Measurements from ENCODE around the gene DDX11.
"Not testable (repeated sequence)": the region's sequence is repeated elsewhere in the genome, so short reads cannot be mapped to it uniquely, and the experiment has no call there.

DDX11 gene

GRCh38 chr12:31073527-31074332 lies at the start of gene DDX11:
Gene DDX11 (plus strand): TSS chr12:31073860. CDS start chr12:31078394, 4,534 bp downstream.
- DNase-seq: peak; percentile 92 to 93

- no peak for DNase-seq
These were observed 47.5 kb upstream of the DDX11 start for GRCh38 chr12:31026202-31026601.

GRCh38 chr12:31027006-31027405 lies 46.7 kb upstream of the DDX11 start:
- not testable (repeated sequence) for DNase-seq

- DNase-seq: no peak
These were observed 44.2 kb upstream of the DDX11 start for GRCh38 chr12:31029468-31029867.

- no peak for DNase-seq
These were observed 43.6 kb upstream of the DDX11 start for GRCh38 chr12:31029916-31030562.

- no peak for DNase-seq
These were observed 41.7 kb upstream of the DDX11 start for GRCh38 chr12:31031951-31032335.

GRCh38 chr12:31033146-31033545 lies 40.5 kb upstream of the DDX11 start:
- DNase-seq: no peak

GRCh38 chr12:31033681-31034080 lies 40.0 kb upstream of the DDX11 start:
- no peak for DNase-seq

GRCh38 chr12:31034372-31034771 lies 39.3 kb upstream of the DDX11 start:
- DNase-seq: no peak

GRCh38 chr12:31035226-31035625 lies 38.4 kb upstream of the DDX11 start:
- DNase-seq: no peak

- no peak for DNase-seq
These were observed 37.5 kb upstream of the DDX11 start for GRCh38 chr12:31035967-31036665.

GRCh38 chr12:31037028-31037427 lies 36.6 kb upstream of the DDX11 start:
- DNase-seq: no peak

GRCh38 chr12:31037931-31038330 lies 35.7 kb upstream of the DDX11 start:
- no peak for DNase-seq

GRCh38 chr12:31041033-31041564 lies 32.6 kb upstream of the DDX11 start:
- no peak for DNase-seq

GRCh38 chr12:31050143-31050542 lies 23.5 kb upstream of the DDX11 start:
- DNase-seq: not testable (repeated sequence)

- not testable (repeated sequence) for DNase-seq
These were observed 23.1 kb upstream of the DDX11 start for GRCh38 chr12:31050548-31050947.

GRCh38 chr12:31051692-31052091 lies 22.0 kb upstream of the DDX11 start:
- not testable (repeated sequence) for DNase-seq

GRCh38 chr12:31052121-31052520 lies 21.5 kb upstream of the DDX11 start:
- DNase-seq: not testable (repeated sequence)

GRCh38 chr12:31052666-31053439 lies 20.8 kb upstream of the DDX11 start:
- not testable (repeated sequence) for DNase-seq

GRCh38 chr12:31053944-31054343 lies 19.7 kb upstream of the DDX11 start:
- DNase-seq: peak in 1 of 2 experiments; percentile 41

GRCh38 chr12:31057671-31058070 lies 16.0 kb upstream of the DDX11 start:
- DNase-seq: peak in 1 of 2 experiments; percentile 4

- not testable (repeated sequence) for DNase-seq
These were observed 7.5 kb upstream of the DDX11 start for GRCh38 chr12:31066196-31066595.

- not testable (repeated sequence) for DNase-seq
These were observed 6.0 kb upstream of the DDX11 start for GRCh38 chr12:31067656-31068055.
